ENCODE data around the gene SYT17.

The SYT17 gene

GRCh38 chr16:19274165-19274797 lies 106.2 kb downstream of the SYT17 start:
- peak in 1 of 2 experiments; percentile 29 for DNase-seq (ENCODE audit: low read depth in 1 of 2, low spot score in 1 of 2)
- no peak for TF ChIP-seq JUND (IDR thresholded peaks at IDR 0.05; ENCODE audit: low read depth)
- in situ Hi-C loops (cut with HindIII; ENCODE audit: low pct_unique_long_range_greater_than_20kb, low sequenced_read_pairs), result no loop called here

- in situ Hi-C loops (cut with HindIII; ENCODE audit: low pct_unique_long_range_greater_than_20kb, low sequenced_read_pairs), result no loop called here
- DNase-seq (ENCODE audit: low read depth in 1 of 2, low spot score in 1 of 2), result no peak
- TF ChIP-seq JUND (IDR thresholded peaks at IDR 0.05; ENCODE audit: low read depth), result no peak
Measured at GRCh38 chr16:19278403-19278802, 110.4 kb downstream of the SYT17 start.

- in situ Hi-C loops (cut with HindIII; ENCODE audit: low pct_unique_long_range_greater_than_20kb, low sequenced_read_pairs), result no loop called here
- DNase-seq (ENCODE audit: low read depth in 1 of 2, low spot score in 1 of 2), result no peak
- no peak for TF ChIP-seq JUND (IDR thresholded peaks at IDR 0.05; ENCODE audit: low read depth)
Measured at GRCh38 chr16:19281246-19281645, 113.2 kb downstream of the SYT17 start.

GRCh38 chr16:19282101-19282500 lies 114.1 kb downstream of the SYT17 start:
- no peak for TF ChIP-seq JUND (IDR thresholded peaks at IDR 0.05; ENCODE audit: low read depth)
- DNase-seq (ENCODE audit: low read depth in 1 of 2, low spot score in 1 of 2), result peak in 1 of 2 experiments; percentile 27
- in situ Hi-C loops (cut with HindIII; ENCODE audit: low pct_unique_long_range_greater_than_20kb, low sequenced_read_pairs), result no loop called here

GRCh38 chr16:19283637-19284036 lies 115.6 kb downstream of the SYT17 start:
- in situ Hi-C loops (cut with HindIII; ENCODE audit: low pct_unique_long_range_greater_than_20kb, low sequenced_read_pairs), result no loop called here
- no peak for DNase-seq (ENCODE audit: low read depth in 1 of 2, low spot score in 1 of 2)
- TF ChIP-seq JUND (IDR thresholded peaks at IDR 0.05; ENCODE audit: low read depth), result no peak

GRCh38 chr16:19284207-19284606 lies 116.2 kb downstream of the SYT17 start:
- in situ Hi-C loops (cut with HindIII; ENCODE audit: low pct_unique_long_range_greater_than_20kb, low sequenced_read_pairs), result no loop called here
- TF ChIP-seq JUND (IDR thresholded peaks at IDR 0.05; ENCODE audit: low read depth), result peak; percentile 27; the same call in 1 of the 2 replicates
- peak; percentile 38 to 89 for DNase-seq (ENCODE audit: low read depth in 1 of 2, low spot score in 1 of 2)

- in situ Hi-C loops (cut with HindIII; ENCODE audit: low pct_unique_long_range_greater_than_20kb, low sequenced_read_pairs), result no loop called here
- DNase-seq (ENCODE audit: low read depth in 1 of 2, low spot score in 1 of 2), result no peak
- TF ChIP-seq JUND (IDR thresholded peaks at IDR 0.05; ENCODE audit: low read depth), result no peak
Measured at GRCh38 chr16:19285431-19285830, 117.4 kb downstream of the SYT17 start, which contains the start of gene CLEC19A. TSS of gene CLEC19A (plus strand) at chr16:19285731. CDS start at chr16:19285852, 121 bp downstream.

GRCh38 chr16:19286827-19287226 lies 118.8 kb downstream of the SYT17 start:
- in situ Hi-C loops (cut with HindIII; ENCODE audit: low pct_unique_long_range_greater_than_20kb, low sequenced_read_pairs), result no loop called here
- TF ChIP-seq JUND (IDR thresholded peaks at IDR 0.05; ENCODE audit: low read depth), result no peak
- no peak for DNase-seq (ENCODE audit: low read depth in 1 of 2, low spot score in 1 of 2)

- in situ Hi-C loops (cut with HindIII; ENCODE audit: low pct_unique_long_range_greater_than_20kb, low sequenced_read_pairs), result no loop called here
- no peak for DNase-seq (ENCODE audit: low read depth in 1 of 2, low spot score in 1 of 2)
- TF ChIP-seq JUND (IDR thresholded peaks at IDR 0.05; ENCODE audit: low read depth), result no peak
Measured at GRCh38 chr16:19287241-19287640, 119.2 kb downstream of the SYT17 start.

- in situ Hi-C loops (cut with HindIII; ENCODE audit: low pct_unique_long_range_greater_than_20kb, low sequenced_read_pairs), result no loop called here
- TF ChIP-seq JUND (IDR thresholded peaks at IDR 0.05; ENCODE audit: low read depth), result no peak
- DNase-seq (ENCODE audit: low read depth in 1 of 2, low spot score in 1 of 2), result peak in 1 of 2 experiments; percentile 38
Measured at GRCh38 chr16:19288872-19289799, 121.1 kb downstream of the SYT17 start.

GRCh38 chr16:19289811-19290485 lies 121.9 kb downstream of the SYT17 start:
- DNase-seq (ENCODE audit: low read depth in 1 of 2, low spot score in 1 of 2), result no peak
- TF ChIP-seq JUND (IDR thresholded peaks at IDR 0.05; ENCODE audit: low read depth), result no peak
- in situ Hi-C loops (cut with HindIII; ENCODE audit: low pct_unique_long_range_greater_than_20kb, low sequenced_read_pairs), result no loop called here

GRCh38 chr16:19290860-19291259 lies 122.8 kb downstream of the SYT17 start:
- in situ Hi-C loops (cut with HindIII; ENCODE audit: low pct_unique_long_range_greater_than_20kb, low sequenced_read_pairs), result no loop called here
- no peak for DNase-seq (ENCODE audit: low read depth in 1 of 2, low spot score in 1 of 2)
- TF ChIP-seq JUND (IDR thresholded peaks at IDR 0.05; ENCODE audit: low read depth), result no peak

Measured in T47D (cell line).